OCI-LY7 (cell line): ENCODE data around the gene RNU7-1. TPM values are rescaled to one million over a fixed set of nuclear protein-coding genes. Genes with fewer than 3 reads are reported as not detected.

Source experiments
- BruUV-seq: library from RNA; stranded (reverse); fragments of 400-500 nt; replicated peaks from 2 replicates; lab custom pipeline; 2021; lab: Mats Ljungman, UMichigan
- CTCF ChIA-PET: fragments of 300-600 bp; sonication (Branson Sonifier 250); formaldehyde crosslinking; loops from one replicate; lab custom pipeline; 2022; ENCODE audit warnings: antibody characterized with exemption; ENCODE audit not compliant: unreplicated experiment; lab: Charles Lee
- POLR2A ChIA-PET: fragments of 300-600 bp; sonication (Branson Sonifier 250); formaldehyde crosslinking; loops from one replicate; lab custom pipeline; 2022; ENCODE audit warnings: antibody characterized with exemption; lab: Charles Lee
- DNase-seq: peaks from one replicate; pipeline ENCODE4 v3.0.0-alpha.2; 2015; ENCODE audit warnings: low spot score
- H2AFZ ChIP-seq: fragments of 200-600 bp; sonication (generic), shearing (Covaris generic); 2 replicates; pipeline ENCODE4 v1.6.1; 2014; ENCODE audit warnings: mild to moderate bottlenecking, antibody characterized with exemption, low read length, moderate library complexity
- H3K27ac ChIP-seq: fragments of 200-600 bp; sonication (generic); 2 replicates; pipeline ENCODE4 v1.5.1; 2014; ENCODE audit warnings: mixed run types, low read depth, mild to moderate bottlenecking, moderate library complexity, low read length, inconsistent platforms; ENCODE audit not compliant: poor library complexity, severe bottlenecking
- H3K36me3 ChIP-seq: fragments of 200-600 bp; sonication (generic); 2 replicates; pipeline ENCODE4 v1.6.1; 2014; ENCODE audit warnings: mild to moderate bottlenecking, antibody characterized with exemption, low read length, moderate library complexity, mixed read lengths; ENCODE audit not compliant: insufficient read depth
- H3K4me1 ChIP-seq: fragments of 200-600 bp; sonication (generic); 2 replicates; pipeline ENCODE4 v1.5.1; 2014; ENCODE audit warnings: mild to moderate bottlenecking, low read length; ENCODE audit not compliant: insufficient read depth, poor library complexity, severe bottlenecking
- H3K4me2 ChIP-seq: fragments of 200-600 bp; sonication (generic); 2 replicates; pipeline ENCODE4 v1.6.1; 2014; ENCODE audit warnings: mild to moderate bottlenecking, low read length
- H3K4me3 ChIP-seq: fragments of 200-600 bp; sonication (generic); 2 replicates; pipeline ENCODE4 v1.5.1; 2014; ENCODE audit warnings: mild to moderate bottlenecking, low read depth, low read length; ENCODE audit not compliant: poor library complexity, severe bottlenecking
- H3K79me2 ChIP-seq: fragments of 200-600 bp; sonication (generic); 2 replicates; pipeline ENCODE4 v1.6.1; 2016; ENCODE audit warnings: low read depth, mild to moderate bottlenecking, low read length, moderate library complexity, mixed read lengths; ENCODE audit not compliant: insufficient read depth
- H3K9me2 ChIP-seq: fragments of 200-600 bp; sonication (generic); 2 replicates; pipeline ENCODE4 v1.6.1; 2016; ENCODE audit warnings: mild to moderate bottlenecking, low read length, mixed read lengths; ENCODE audit not compliant: insufficient read depth
- H3K9me3 ChIP-seq: fragments of 200-600 bp; sonication (generic); 2 replicates; pipeline ENCODE4 v1.6.1; 2014; ENCODE audit warnings: mild to moderate bottlenecking, mixed run types, low read length, mixed read lengths
- H4K20me1 ChIP-seq: fragments of 200-600 bp; sonication (generic); 2 replicates; pipeline ENCODE4 v1.6.1; 2014; ENCODE audit warnings: mild to moderate bottlenecking, antibody characterized with exemption, low read length, moderate library complexity, mixed read lengths; ENCODE audit not compliant: insufficient read depth
- EZH2phosphoT487 ChIP-seq: fragments of 200-600 bp; sonication (generic); IDR thresholded peaks from 2 replicates; pipeline ENCODE4 v1.6.1; 2018; ENCODE audit warnings: low read depth, borderline replicate concordance, mild to moderate bottlenecking, mixed run types, antibody characterized with exemption, low read length, moderate library complexity, mixed read lengths
- intact Hi-C: fragments of 100-400 bp; cut with micrococcal nuclease; formaldehyde crosslinking; loops from one replicate; pipeline ENCODE4 v1.10.0; 2022; ENCODE audit not compliant: unreplicated experiment
- total RNA-seq, 2 experiments: library from RNA; depleted of rRNA in 1 of 2; stranded (reverse); fragments of >200 nt in 1 of 2; shearing (Covaris generic) in 1 of 2; gene quantifications; 2 replicates each; pipeline ENCODE4 v1.2.3, GENCODE V29; 2014 to 2022
- TF ChIP-seq, protein P1 (sequence below): fragments of 200-600 bp; sonication (generic); conservative IDR thresholded peaks from 2 replicates; pipeline ENCODE4 v1.5.1; 2014; ENCODE audit warnings: mild to moderate bottlenecking, antibody characterized with exemption, low read length, moderate library complexity, mixed read lengths

RNU7-1 gene
- total RNA-seq, 2 experiments from 2014 or later: not detected

DNA sequence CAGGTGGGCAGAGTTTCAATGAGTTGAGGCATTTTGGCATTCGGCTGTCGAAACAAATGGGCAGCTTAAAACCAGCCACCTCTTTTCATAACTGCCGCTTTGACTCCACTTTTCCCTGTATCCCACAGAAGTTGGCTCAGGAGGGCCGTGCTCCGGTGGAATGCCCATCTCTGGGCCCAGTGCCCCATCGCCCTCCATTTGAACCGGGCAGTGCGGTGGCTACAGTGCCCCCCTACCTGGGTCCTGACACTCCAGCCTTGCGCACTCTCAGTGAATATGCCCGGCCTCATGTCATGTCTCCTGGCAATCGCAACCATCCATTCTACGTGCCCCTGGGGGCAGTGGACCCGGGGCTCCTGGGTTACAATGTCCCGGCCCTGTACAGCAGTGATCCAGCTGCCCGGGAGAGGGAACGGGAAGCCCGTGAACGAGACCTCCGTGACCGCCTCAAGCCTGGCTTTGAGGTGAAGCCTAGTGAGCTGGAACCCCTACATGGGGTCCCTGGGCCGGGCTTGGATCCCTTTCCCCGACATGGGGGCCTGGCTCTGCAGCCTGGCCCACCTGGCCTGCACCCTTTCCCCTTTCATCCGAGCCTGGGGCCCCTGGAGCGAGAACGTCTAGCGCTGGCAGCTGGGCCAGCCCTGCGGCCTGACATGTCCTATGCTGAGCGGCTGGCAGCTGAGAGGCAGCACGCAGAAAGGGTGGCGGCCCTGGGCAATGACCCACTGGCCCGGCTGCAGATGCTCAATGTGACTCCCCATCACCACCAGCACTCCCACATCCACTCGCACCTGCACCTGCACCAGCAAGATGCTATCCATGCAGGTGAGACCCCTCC lies 5.0 kb upstream of the RNU7-1 start:
- Histone ChIP-seq H3K4me2 (peak overlapping the region; percentile 71), H3K36me3 (peaks cover 5% of the 10 kb centered on the region; the same call in 1 of the 2 replicates), H4K20me1 (no peaks in the 10 kb centered on the region), H2AFZ (peak overlapping the region; percentile 65; the same call in 1 of the 2 replicates), H3K4me3 (peak overlapping the region; percentile 60), H3K9me3 (no peaks in the 10 kb centered on the region), H3K27ac (peak overlapping the region; percentile 87), H3K9me2 (no peaks in the 10 kb centered on the region), H3K4me1 (peaks cover 21% of the 10 kb centered on the region), H3K79me2 (peaks cover 5% of the 10 kb centered on the region; the same call in 1 of the 2 replicates)
- TF ChIP-seq, protein P1, sequence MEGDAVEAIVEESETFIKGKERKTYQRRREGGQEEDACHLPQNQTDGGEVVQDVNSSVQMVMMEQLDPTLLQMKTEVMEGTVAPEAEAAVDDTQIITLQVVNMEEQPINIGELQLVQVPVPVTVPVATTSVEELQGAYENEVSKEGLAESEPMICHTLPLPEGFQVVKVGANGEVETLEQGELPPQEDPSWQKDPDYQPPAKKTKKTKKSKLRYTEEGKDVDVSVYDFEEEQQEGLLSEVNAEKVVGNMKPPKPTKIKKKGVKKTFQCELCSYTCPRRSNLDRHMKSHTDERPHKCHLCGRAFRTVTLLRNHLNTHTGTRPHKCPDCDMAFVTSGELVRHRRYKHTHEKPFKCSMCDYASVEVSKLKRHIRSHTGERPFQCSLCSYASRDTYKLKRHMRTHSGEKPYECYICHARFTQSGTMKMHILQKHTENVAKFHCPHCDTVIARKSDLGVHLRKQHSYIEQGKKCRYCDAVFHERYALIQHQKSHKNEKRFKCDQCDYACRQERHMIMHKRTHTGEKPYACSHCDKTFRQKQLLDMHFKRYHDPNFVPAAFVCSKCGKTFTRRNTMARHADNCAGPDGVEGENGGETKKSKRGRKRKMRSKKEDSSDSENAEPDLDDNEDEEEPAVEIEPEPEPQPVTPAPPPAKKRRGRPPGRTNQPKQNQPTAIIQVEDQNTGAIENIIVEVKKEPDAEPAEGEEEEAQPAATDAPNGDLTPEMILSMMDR: no peak; the same call in 1 of the 2 replicates
- no peak for TF ChIP-seq EZH2phosphoT487
- CTCF ChIA-PET: interaction anchor here (1.3 to 1.4 kb wide), 2 partner anchors 13 to 15 kb away, joined by 3 to 4 read pairs; no protein-coding TSS in a partner anchor
- DNase-seq: no peak
- BruUV-seq: TSS peak; percentile 76
- POLR2A ChIA-PET: interaction anchor here (0.5 to 2.3 kb wide), 8 partner anchors 7 to 40 kb away, joined by 3 to 7 read pairs (median 4); no protein-coding TSS in a partner anchor
- intact Hi-C loops: loop anchor here (5.0 kb wide), 1 partner anchor 34 kb away; the partner anchor contains the start of genes EMG1 and PHB2

DNA sequence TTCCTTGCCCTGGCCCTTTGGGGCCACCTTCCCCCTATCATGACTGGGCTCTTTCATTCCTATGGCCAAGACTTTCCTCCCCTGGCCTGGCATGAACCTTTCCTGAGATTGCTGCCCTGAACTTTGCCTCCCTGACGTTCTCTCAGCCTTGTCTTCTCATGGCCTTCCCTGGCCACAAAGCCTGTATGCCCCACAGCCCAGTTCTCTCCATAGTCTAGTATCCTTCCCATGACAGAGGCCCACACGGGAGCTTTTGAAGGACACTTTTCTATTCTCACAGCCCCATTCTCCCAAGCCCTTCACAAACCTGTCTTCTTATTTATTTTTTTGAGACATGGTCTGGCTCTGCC lies 4.5 kb upstream of the RNU7-1 start:
- DNase-seq: no peak
- H3K4me2 ChIP-seq: no peak overlapping the region
- TF ChIP-seq, protein P1: no peak
- no peak for TF ChIP-seq EZH2phosphoT487
- no TSS peak for BruUV-seq
- H3K27ac ChIP-seq: no peak overlapping the region
- intact Hi-C loops: loop anchor here (5.0 kb wide), 1 partner anchor 33 kb away; the partner anchor contains the start of genes EMG1 and PHB2
- H3K4me1 ChIP-seq: peaks cover 21% of the 10 kb centered on the region
- no peaks in the 10 kb centered on the region for H3K9me3 ChIP-seq
- CTCF ChIA-PET: interaction anchor here (1.8 kb wide), 1 partner anchor 12 kb away, joined by 4 read pairs; the partner anchor contains the start of gene PTPN6
- POLR2A ChIA-PET: interaction anchor here (0.5 to 0.7 kb wide), 2 partner anchors 8 to 20 kb away, joined by 3 to 5 read pairs; no protein-coding TSS in a partner anchor
- H3K36me3 ChIP-seq: no peaks in the 10 kb centered on the region; the same call in 1 of the 2 replicates
- no peak overlapping the region for H2AFZ ChIP-seq
- no peak overlapping the region for H3K4me3 ChIP-seq
- no peaks in the 10 kb centered on the region for H3K9me2 ChIP-seq
- H3K79me2 ChIP-seq: peaks cover 5% of the 10 kb centered on the region; the same call in 1 of the 2 replicates
- H4K20me1 ChIP-seq: no peaks in the 10 kb centered on the region
